ENCODE measurements around the gene UNG. TPM values are rescaled to one million over a fixed set of nuclear protein-coding genes. Genes with fewer than 3 reads are reported as not detected.
A peak's percentile ranks its signal among the peaks of the same experiment; 100 is the strongest.
"Not testable (repeated sequence)": the region's sequence is repeated elsewhere in the genome, so short reads cannot be mapped to it uniquely, and the experiment has no call there.

The UNG gene
- total RNA-seq, result 13.2 and 13.3 TPM in 2 replicates

DNA sequence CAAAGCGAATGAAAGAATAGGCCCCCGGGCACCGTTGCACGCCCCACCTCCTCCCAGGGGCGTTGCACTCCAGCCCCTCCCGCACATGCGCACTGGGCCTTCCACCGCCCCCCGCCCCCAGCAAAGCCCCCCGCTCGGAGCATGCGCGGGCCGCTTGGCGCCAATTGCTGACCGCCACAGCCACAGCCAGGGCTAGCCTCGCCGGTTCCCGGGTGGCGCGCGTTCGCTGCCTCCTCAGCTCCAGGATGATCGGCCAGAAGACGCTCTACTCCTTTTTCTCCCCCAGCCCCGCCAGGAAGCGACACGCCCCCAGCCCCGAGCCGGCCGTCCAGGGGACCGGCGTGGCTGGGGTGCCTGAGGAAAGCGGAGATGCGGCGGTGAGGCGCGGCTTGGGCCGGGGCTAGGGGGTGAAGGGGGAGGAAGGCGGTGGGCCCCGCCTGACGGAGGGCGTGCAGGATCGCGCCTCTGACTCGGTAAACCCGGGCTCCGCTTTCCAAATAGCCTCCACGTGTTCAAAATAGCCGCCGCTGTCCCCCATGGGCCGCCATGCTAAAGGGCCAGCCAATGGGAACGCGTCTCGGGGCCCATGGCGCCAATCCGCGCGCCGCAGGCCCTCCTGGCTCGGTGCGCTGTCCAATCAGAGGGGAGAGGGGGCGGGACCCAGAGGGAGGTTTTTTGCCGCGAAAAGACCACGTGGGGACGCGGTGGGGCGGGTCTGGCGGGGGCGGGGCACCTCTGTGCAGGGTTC, at the start of gene UNG:
TSS of gene UNG (plus strand) at position 163 of the 748 bp plus-strand sequence. CDS start at position 246, 83 bp downstream.
- POLR2A ChIA-PET, result interaction anchor here (1.5 kb wide), 1 partner anchor 44 kb away, joined by 5 read pairs; no protein-coding TSS in a partner anchor
- TF ChIP-seq, protein P1, sequence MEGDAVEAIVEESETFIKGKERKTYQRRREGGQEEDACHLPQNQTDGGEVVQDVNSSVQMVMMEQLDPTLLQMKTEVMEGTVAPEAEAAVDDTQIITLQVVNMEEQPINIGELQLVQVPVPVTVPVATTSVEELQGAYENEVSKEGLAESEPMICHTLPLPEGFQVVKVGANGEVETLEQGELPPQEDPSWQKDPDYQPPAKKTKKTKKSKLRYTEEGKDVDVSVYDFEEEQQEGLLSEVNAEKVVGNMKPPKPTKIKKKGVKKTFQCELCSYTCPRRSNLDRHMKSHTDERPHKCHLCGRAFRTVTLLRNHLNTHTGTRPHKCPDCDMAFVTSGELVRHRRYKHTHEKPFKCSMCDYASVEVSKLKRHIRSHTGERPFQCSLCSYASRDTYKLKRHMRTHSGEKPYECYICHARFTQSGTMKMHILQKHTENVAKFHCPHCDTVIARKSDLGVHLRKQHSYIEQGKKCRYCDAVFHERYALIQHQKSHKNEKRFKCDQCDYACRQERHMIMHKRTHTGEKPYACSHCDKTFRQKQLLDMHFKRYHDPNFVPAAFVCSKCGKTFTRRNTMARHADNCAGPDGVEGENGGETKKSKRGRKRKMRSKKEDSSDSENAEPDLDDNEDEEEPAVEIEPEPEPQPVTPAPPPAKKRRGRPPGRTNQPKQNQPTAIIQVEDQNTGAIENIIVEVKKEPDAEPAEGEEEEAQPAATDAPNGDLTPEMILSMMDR (IDR thresholded peaks at IDR 0.05), result no peak
- peaks cover 31% of the 10 kb centered on the region for H3K4me1 Mint-ChIP-seq
- intact Hi-C loops (cut with micrococcal nuclease), result loop anchor here (1.0 to 10.0 kb wide), 6 partner anchors 45 to 2003 kb away; partner anchors contain the start of genes CORO1C, CRY1, ISCU and MMAB
- CTCF ChIA-PET, result interaction anchor here (3.1 kb wide), 1 partner anchor 15 kb away, joined by 19 read pairs; no protein-coding TSS in a partner anchor
- H3K36me3 Mint-ChIP-seq (ENCODE audit: low read depth), result peaks cover 15% of the 10 kb centered on the region
- ATAC-seq (ENCODE audit: low read depth), result peak; percentile 90
- peak; percentile 92 for DNase-seq
- peak within 1 kb of the TSS; percentile 41 for H3K27ac Mint-ChIP-seq
- H3K9me3 Mint-ChIP-seq, result no peaks in the 10 kb centered on the region
- no peaks in the 10 kb centered on the region for H3K27me3 Mint-ChIP-seq
- peak within 1 kb of the TSS; percentile 84 for H3K4me3 Mint-ChIP-seq

DNA sequence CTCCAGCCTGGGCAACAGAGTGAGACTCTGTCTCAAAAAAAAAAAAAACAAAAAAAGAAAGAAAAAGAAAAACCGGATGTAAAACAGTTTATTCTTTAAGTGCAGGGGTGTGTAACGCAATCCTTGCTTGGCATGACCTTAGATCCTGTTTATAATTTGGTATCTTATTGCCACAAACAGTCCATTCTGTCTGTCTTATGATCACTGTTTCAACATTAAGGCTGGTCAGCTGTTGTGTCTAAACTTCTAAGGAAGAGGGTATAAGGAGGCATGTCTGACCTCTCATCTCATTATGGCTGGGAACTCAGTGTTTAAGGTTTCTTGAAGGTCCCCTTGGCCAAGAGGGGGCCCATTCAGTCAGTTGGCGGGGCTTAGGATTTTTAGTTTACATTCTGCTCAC, 48.7 kb upstream of the UNG start:
- H3K4me3 Mint-ChIP-seq; CTCF ChIA-PET; intact Hi-C loops (cut with micrococcal nuclease); DNase-seq; H3K27ac Mint-ChIP-seq; ATAC-seq (ENCODE audit: low read depth); H3K9me3 Mint-ChIP-seq; H3K36me3 Mint-ChIP-seq (ENCODE audit: low read depth); H3K27me3 Mint-ChIP-seq: not testable (repeated sequence)
- POLR2A ChIA-PET, result interaction anchor here (0.7 kb wide), 1 partner anchor 53 kb away, joined by 3 read pairs; no protein-coding TSS in a partner anchor
- peaks cover 16% of the 10 kb centered on the region for H3K4me1 Mint-ChIP-seq

GRCh38 chr12:109049794-109050193, 47.6 kb upstream of the UNG start:
- POLR2A ChIA-PET; CTCF ChIA-PET; H3K9me3 Mint-ChIP-seq; H3K27me3 Mint-ChIP-seq; ATAC-seq (ENCODE audit: low read depth); DNase-seq; H3K36me3 Mint-ChIP-seq (ENCODE audit: low read depth); H3K27ac Mint-ChIP-seq; H3K4me3 Mint-ChIP-seq: not testable (repeated sequence)
- intact Hi-C loops (cut with micrococcal nuclease), result loop anchor here (5.0 kb wide), 2 partner anchors 108 to 428 kb away; partner anchors contain the start of genes KCTD10 and UBE3B
- peaks cover 22% of the 10 kb centered on the region for H3K4me1 Mint-ChIP-seq

DNA sequence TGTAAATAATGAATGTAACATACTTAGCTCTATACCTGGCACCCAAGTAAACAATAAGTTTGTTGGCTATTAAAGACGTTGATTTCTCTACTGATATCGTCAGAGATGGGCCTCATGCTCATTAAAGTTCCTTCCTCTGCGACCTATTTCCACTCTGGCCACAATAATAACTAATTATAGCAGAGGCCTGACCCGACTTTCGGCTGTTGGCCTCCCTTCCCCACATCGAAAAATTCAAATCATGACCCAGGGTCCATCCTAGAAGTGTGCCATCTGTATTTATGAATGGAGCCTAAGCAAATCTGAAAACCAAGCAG, 45.3 kb upstream of the UNG start:
- Mint-ChIP-seq H3K9me3 (no peaks in the 10 kb centered on the region), H3K4me3 (peak overlapping the region; percentile 85), H3K27ac (peak overlapping the region; percentile 86), H3K27me3 (no peaks in the 10 kb centered on the region), H3K4me1 (peaks cover 22% of the 10 kb centered on the region), H3K36me3 (ENCODE audit: low read depth) (peaks cover 8% of the 10 kb centered on the region)
- TF ChIP-seq, protein P1 (IDR thresholded peaks at IDR 0.05), result no peak
- intact Hi-C loops (cut with micrococcal nuclease), result loop anchor here (1.0 to 5.0 kb wide), 9 partner anchors 41 to 1367 kb away; partner anchors contain the start of genes ALKBH2, CORO1C, FICD and ISCU
- POLR2A ChIA-PET, result interaction anchor here (0.6 to 1.8 kb wide), 4 partner anchors 41 to 416 kb away, joined by 3 to 8 read pairs (median 4); partner anchors contain the start of gene ALKBH2
- no peak for ATAC-seq (ENCODE audit: low read depth)
- CTCF ChIA-PET, result no interaction called here
- no peak for DNase-seq

GRCh38 chr12:109052414-109053323, 44.7 kb upstream of the UNG start, which contains the start of gene USP30:
Gene USP30, plus strand, starts transcription at chr12:109052576. Its CDS starts 103 bp downstream, at chr12:109052679.
- intact Hi-C loops (cut with micrococcal nuclease), result loop anchor here (1.0 to 5.0 kb wide), 9 partner anchors 41 to 1367 kb away; partner anchors contain the start of genes ALKBH2, CORO1C, FICD and ISCU
- TF ChIP-seq, protein P1 (IDR thresholded peaks at IDR 0.05), result no peak
- peak within 1 kb of the TSS; percentile 85 for H3K4me3 Mint-ChIP-seq
- peak; percentile 80 for DNase-seq
- H3K4me1 Mint-ChIP-seq, result peaks cover 22% of the 10 kb centered on the region
- POLR2A ChIA-PET, result interaction anchor here (0.6 to 1.8 kb wide), 5 partner anchors 40 to 570 kb away, joined by 3 to 8 read pairs (median 3); partner anchors contain the start of gene ALKBH2
- CTCF ChIA-PET, result no interaction called here
- ATAC-seq (ENCODE audit: low read depth), result peak; percentile 85
- H3K36me3 Mint-ChIP-seq (ENCODE audit: low read depth), result peaks cover 14% of the 10 kb centered on the region
- H3K27me3 Mint-ChIP-seq, result no peaks in the 10 kb centered on the region
- H3K27ac Mint-ChIP-seq, result peak within 1 kb of the TSS; percentile 86
- H3K9me3 Mint-ChIP-seq, result no peaks in the 10 kb centered on the region

All from activated B cell treated with CpG ODN at 0.5 μM for 24 hours (primary cell).